ENCODE data around the gene IFT43.

Gene IFT43

GRCh38 chr14:76115010-76115422 lies 129.5 kb downstream of the IFT43 start:
- DNase-seq: no peak

- no peak for DNase-seq
Measured at GRCh38 chr14:76117789-76118484, 132.4 kb downstream of the IFT43 start.

DNA sequence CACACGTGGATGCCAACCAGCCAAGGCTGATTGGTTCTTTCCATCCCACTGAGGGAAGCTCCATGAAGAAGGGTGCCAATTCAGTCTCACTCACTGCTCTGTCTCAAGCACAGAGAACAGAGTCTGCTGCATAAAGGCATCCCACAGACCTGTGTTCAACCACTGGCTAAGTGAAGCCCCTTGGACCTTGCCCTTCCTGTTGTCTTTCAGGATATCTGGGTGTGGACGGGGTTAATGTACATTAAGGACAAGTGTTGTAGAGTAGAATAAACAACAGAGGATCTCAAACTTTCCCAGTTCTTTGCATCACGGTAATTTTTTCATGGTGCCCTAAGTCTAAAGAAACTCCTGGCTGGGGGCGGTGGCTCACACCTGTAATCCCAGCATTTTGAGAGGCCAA lies 133.0 kb downstream of the IFT43 start:
- no peak for DNase-seq

DNA sequence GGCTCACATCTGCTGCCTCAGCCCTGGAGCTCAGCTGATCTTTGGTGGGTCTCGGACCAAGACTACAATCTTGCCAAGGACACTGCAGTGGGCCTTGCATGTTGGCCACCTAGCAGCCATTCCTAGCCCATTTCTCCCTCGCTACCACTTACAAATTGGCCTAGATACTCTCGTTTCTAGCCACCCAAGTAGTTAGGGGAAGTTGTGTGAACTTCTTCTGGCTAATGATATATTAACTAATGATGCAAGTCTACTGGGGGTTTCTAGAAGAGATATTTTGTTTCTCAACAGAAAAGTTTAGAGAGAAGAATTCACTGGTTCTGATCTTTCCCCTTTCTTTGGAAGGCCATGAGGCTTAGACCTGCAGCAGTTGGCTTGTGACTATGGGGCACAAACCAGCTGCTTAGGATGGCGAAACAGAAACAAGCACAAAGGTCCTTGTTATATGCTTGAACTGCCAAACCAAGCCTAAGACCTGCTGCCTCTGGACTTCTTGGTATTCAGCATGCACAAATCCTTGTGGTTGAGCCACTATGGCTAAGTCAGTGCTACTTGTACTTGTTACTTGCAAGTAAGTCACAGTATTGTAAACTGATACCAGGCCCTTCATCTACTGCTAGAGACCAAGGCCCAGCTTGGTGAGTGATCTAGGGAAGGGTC lies 135.7 kb downstream of the IFT43 start:
- no peak for DNase-seq

DNA sequence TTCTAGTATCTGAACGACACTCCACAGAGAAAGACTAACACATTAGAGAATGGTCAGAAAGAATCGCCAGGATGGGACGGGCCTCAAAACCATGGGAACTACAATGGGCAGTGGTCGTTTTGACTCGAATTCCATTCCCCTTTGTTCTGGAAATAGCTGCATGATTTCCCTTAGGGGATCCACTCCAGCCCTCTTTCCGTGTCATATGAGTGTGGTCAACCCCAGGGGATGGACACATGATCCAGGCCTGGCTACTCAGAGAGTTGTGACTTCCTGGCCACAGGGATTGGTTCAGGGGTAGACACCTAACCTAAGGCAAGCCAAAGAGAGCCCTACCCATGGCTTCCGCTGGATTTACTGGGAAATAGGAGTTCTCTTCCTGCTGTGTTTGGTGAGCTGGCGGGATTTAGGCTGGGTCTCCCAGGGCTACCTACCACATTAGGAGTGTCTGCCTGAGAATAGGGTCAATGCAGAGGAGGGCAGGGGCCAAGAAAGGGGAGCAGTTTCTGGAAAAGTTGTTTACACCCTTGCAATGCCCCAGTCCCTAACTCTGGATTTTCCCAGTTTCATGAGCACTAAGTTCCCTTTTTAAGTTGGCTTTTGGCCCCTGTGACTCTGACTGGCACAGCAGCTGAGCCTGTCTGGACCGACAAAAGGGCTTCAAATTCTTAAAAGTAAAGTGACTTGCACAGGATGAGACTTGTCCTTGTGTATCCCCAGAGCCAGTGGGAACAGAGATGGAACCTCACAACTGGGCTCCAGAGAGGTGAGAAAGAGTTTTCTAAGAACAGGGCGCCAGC lies 138.1 kb downstream of the IFT43 start:
- no peak for DNase-seq

- no peak for DNase-seq
Measured at GRCh38 chr14:76125511-76125910, 139.9 kb downstream of the IFT43 start.

GRCh38 chr14:76126076-76126475 lies 140.5 kb downstream of the IFT43 start:
- no peak for DNase-seq

DNA sequence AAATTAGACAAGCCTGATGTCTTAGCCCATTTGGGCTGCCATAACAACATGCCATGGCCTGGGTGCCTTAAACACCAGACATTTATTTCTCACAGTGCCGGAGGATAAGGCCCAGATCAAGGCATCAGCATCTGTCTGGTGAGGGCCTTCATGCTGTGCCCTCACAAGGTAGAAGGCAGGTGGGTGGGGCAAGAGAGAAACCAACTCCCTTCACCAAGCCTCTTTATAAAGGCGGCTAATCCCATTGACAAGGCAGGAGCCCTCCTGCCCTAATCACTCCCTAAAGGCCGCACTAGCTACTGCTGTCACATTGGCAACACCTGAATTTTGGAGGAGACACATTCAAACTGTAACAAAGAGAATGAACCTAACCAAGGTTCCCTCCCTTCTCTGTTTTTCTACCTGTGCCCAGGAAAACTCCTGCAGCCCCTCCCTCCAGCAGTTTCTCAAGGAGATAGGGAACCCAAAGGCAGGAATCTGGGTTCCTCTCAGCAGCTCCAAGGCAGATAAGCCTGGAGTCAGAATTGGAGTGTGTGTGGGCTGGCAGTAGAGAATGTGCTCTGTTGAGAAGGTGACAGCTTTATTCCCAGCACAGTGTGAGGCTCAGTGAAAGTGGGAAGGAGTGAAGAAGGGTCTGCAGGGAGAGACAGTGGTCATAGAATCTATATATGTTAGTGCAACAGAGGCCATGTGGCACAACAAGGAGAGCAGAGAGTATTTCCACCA lies 144.5 kb downstream of the IFT43 start:
- DNase-seq: no peak

DNA sequence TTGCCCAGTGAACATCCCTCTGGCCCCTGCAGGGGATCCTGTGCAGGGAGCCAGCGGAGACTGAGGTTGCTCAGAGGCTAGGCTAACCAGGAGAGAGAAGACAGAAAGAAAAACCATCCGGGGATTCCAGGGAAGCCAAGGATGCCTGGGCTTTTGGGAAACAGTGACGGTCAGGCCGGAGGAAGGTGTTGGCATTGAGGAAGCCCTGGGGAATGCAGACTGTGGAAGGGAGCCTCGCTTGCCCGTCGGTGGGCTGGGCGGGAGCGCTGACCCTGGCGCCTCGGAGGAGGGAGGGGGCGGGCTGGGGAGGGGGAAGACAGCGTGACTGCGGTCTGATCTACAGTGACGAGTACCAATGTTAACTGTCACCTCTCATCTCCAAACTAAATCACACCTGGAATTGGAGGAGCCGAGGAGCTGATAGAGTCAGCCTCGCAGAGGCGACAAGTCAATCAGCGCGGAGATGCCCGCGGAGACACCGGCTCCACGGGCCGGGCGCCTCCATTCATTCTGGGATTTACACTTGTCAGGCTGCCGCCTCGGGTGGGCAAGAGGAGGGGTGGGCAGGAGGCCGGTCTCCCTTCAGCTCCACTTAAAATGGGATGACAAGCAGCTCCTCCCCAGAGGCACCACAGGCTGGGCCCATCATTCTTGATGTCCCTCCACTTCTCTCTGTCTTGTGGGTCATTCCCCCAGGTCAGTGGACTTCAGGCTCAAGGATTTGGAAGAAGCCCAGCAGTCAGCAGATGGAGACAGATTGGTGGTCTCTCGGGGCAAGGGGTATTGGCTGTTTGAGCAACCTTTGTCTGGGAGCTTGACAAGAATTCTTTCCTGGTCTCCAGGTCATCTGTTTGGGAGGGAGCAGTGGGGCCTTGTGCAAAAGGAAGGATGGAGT lies 145.8 kb downstream of the IFT43 start:
- no peak for DNase-seq

- DNase-seq: peak; percentile 7
Measured at GRCh38 chr14:76133103-76133502, 147.5 kb downstream of the IFT43 start.

Data from CD4-positive, alpha-beta T cell treated with Interleukin-12 subunit alpha and Interleukin-12 subunit beta, for 1 hour (primary cell).